Activated naive CD4-positive, alpha-beta T cell treated with anti-CD3 and anti-CD28 coated beads, Interleukin-2, amount 10 ng/mL, durations not matched to agents 5 hours and 36 hours (primary cell): ENCODE measurements around the gene BSPRY. TPM values are rescaled to one million over a fixed set of nuclear protein-coding genes. Genes with fewer than 3 reads are reported as not detected.

Experiments used
- total RNA-seq, 2 experiments: library from RNA; stranded (reverse); gene quantifications; one replicate each; pipeline ENCODE4 v1.2.3, GENCODE V29; 2021

Gene BSPRY
- total RNA-seq: 1 to 10 TPM; 2.5 to 2.6 TPM

DNA sequence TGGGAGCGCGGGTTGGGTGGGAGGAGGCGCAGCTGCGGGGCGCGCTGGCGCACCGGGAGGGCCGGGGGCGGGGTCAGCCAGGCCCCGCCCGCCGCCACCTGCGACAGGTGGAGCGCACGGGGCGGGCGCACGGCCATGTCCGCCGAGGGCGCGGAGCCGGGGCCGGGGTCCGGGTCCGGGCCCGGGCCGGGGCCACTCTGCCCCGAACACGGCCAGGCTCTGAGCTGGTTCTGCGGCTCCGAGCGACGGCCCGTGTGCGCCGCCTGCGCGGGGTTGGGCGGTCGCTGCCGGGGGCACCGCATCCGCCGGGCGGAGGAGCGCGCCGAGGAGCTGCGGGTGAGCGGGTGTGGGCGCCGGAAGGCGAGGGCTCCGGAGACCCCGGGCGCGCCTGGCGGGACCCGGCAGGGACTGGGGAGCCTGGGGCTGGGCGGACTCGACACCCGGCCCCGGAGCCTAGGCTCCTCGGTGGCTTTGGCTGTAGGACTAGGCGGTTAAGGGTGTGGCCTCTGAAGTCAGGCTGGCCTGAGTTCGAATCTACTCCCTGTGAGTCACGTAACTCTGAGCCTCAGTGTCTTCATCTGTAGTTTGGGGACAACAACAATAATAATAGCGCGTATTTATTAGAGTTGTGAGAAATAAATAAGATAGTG is at the start of gene BSPRY:
BSPRY (plus strand) TSS at position 97 of the 650 bp plus-strand sequence; CDS start at position 136, 39 bp downstream.

DNA sequence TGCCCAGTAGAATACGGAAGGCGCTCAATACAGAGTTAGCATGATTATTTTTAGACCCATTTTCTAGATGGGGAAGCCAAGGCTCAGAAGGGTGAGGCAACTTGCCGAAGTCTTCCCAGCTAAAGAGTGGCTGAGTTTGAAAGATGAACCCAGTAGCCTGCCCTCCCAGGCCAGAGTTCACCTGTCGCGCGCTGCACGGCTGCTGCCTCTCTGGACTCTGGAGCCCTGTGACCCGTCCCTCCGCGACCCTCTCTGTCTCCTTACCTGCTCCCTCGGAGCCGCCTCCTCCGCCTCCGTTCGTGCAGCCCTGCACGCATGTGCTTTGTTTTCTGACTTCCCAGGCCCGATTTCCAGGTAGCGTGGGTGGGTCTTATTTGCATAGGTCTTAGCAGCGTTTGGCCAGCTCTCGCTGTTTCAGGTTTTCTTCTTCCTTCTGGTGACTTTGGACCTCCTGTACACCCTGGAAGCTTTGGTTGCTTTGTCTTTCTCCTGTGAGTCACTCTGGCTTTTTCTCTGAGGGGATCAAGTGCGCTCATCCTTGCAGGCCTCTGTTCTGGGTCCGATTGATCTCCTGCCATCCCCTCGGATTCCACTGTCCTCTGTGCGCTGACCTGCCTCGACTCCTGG is 46.4 kb upstream of the BSPRY start, which contains the start of gene RNF183:
RNF183 (minus strand) TSS at position 585 of the 627 bp plus-strand sequence. CDS start 5,192 bp downstream, outside the sequence.

DNA sequence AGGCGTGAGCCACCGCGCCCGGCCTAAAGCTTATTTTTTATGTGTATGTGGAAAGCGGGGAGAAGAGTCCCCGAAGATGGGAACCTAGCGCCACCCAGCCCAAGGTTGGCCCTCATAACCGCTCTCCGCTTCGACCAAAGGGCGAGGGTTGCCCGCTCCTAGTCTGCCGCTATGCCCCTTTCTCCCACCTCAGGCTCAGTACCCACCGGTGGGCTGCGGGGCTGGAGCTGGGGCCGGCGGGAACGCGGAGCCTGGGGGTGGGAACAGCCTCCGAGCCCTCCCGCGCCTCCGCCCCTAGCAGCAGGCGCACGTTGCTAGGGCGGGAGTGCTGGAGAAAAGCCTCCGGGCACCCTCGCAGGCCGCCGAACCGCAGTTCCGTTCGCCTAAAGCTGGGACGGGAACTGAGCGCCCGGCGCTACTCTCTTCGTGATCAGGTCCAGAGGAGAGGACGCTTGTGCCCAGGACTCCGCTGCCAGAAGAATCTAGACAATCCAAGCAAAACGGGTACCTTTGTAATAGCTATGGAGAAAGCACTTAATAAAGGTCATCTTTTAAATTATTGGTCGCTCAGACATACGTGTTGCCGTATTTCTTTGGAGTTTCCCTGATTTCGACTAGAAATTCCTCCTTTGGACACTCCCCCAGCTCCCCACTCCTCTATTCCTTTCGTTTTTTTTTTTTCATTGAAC is 9.2 kb upstream of the BSPRY start, which contains the start of gene WDR31:
WDR31 (minus strand) TSS at position 265 of the 689 bp plus-strand sequence. CDS start 8,253 bp downstream, outside the sequence.

DNA sequence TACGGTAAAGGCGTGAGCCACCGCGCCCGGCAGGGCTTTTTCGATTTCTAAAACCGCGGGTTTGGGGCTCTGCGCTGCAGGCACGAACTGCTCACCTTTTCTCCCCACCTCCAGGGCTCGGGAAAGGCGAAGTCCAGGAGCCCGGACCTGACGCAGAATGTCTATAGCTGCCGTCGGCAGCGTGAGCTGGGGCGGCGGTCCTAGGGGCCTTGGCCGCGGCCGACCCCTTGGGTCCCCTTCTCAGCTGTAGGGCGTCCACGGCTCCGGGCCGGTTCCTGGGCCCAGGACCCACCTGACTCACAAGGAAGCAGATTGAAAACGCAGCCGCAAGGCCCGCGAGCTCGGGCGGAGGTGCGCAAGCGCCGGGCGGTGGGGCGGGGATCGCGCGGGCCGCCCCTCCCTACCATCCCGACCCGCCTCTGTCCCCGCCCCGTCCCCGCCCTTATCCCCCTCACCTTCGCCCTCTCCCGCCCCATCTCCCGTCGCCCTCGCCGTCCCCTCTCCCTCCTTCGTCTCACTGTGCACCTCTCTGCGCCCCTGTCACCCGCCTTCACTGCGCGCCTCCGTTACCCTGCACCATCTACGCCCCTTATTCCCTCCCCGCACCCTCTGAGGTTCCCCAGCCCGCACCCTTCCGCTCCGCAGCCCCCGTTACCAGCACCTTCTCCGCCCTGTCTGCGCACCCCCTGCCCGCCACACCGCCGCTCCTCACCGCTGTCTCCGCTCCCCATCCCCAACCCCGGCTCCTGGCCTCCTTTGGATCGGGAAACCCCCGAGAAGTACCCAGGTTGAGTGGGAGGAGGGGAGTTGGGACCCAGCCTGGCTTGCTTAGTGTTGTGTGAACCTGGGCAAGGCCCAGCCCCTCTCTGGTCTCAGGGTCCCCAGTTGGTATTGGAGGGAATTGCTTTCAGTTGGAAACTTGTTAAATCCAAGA is 27.6 kb downstream of the BSPRY start, which contains the start of gene HDHD3:
HDHD3 (minus strand) TSS at position 353 of the 934 bp plus-strand sequence. CDS start 2,632 bp downstream, outside the sequence.

DNA sequence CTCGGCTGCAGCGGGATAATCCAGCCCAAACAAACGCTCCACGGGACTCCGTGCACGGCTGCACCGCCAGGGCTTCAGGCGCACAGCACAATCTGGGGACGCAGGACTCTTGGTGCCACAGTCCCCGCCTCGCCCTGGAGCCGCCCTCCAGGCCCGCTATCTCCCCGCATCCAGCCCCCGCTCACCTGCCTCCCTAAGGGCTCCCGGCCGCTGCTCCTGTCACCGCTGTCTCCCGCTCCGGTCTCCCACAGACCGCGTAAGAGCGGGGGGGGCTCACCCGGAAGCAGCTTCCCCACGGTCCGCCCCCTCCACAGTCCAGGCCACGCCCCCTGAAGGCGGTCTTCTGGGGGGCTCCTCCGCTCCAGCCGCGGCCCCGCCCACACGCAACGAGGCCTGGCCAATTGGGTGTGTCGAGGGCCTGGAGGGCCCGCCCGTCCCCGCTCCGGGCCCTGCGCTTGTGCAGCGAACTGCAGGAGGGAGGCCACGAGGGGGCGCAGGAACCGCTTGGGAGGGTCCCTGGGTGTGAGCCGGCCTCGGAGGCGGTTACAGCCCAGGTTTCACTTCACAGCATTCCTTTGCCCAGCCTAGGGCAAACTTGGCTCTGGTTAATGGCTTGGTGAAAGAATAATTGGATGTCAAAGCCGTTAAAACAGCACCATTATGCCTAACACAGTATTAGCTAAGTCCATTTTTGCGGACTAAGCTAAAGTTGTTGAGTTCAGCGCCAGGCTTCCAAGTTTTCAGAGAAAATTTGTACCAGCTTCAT is 51.9 kb downstream of the BSPRY start, which contains the start of gene ALAD:
ALAD (minus strand) TSS at position 258 of the 766 bp plus-strand sequence. CDS start 7,725 bp downstream, outside the sequence.

DNA sequence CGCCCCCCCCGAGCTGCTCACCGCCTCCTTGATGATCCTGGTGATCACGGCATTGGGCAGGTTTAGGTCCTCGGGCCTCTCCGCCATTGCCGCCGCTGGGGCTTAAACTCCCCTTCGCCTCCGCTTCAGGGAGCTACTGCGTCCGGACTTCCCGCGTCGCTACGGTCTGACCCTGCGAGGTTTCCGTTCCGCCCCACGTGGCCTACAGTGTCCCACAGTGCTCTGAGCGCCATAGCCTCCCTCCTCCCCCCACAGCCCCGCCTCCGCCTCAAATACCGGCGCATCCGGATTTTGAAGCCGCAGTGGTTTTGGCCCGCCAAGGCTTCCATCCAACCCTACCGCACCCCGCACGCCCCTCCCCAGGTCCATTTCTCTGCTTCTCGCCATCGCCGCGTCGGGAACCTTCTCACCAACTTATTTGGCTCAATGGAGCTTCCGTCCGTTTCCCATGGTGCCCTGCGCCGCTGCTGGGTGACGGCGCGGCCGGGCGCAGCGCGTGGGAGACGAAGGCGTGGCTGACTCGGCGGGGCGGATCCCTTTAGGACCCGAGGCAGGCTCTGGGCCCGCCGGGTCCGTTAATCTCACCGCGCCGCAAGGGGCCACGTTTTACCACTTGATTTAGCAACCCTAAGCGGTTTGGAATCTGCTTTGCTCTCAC is 61.0 kb downstream of the BSPRY start, which contains the start of the genes C9orf43 and POLE3:
C9orf43 (plus strand) TSS at position 541 of the 658 bp plus-strand sequence. CDS start 2,747 bp downstream, outside the sequence.
POLE3 (minus strand) TSS at position 469 of the 658 bp plus-strand sequence; CDS start at position 87, 382 bp downstream.

Other genes starting within 250 kb of the BSPRY start
- 1 to 10 TPM; 3.4 to 3.5 TPM for gene SLC31A2, start 198.5 kb upstream of the BSPRY start, total RNA-seq
- 10 to 100 TPM; 34.7 to 35.4 TPM for gene FKBP15, start 128.3 kb upstream of the BSPRY start, total RNA-seq
- 1 to 10 TPM; 7.7 to 7.8 TPM for gene SLC31A1, start 128.0 kb upstream of the BSPRY start, total RNA-seq
- 10 to 100 TPM; 32.2 to 35.2 TPM for gene CDC26, start 74.0 kb upstream of the BSPRY start, total RNA-seq
- gene PRPF4, start 73.9 kb upstream of the BSPRY start, total RNA-seq: 10 to 100 TPM; 22.8 to 25.0 TPM
- gene RNF183, start 46.2 kb upstream of the BSPRY start, total RNA-seq: not detected
- under 1 TPM; 0.91 to 0.96 TPM for gene WDR31, start 9.3 kb upstream of the BSPRY start, total RNA-seq
- 10 to 100 TPM; 15.5 to 17.0 TPM for gene HDHD3, start 27.4 kb downstream of the BSPRY start, total RNA-seq
- gene ALAD, start 51.7 kb downstream of the BSPRY start, total RNA-seq: 10 to 100 TPM; 27.9 to 32.9 TPM
- gene POLE3, start 61.1 kb downstream of the BSPRY start, total RNA-seq: 10 to 100 TPM; 60.5 to 61.2 TPM
- under 1 TPM; 0.39 to 0.43 TPM for gene C9orf43, start 61.2 kb downstream of the BSPRY start, total RNA-seq
- 10 to 100 TPM; 33.3 to 34.1 TPM for gene RGS3, start 114.2 kb downstream of the BSPRY start, total RNA-seq